PC-3 (cell line): ENCODE results near the gene RNASET2. TPM values are rescaled to one million over a fixed set of nuclear protein-coding genes. Genes with fewer than 3 reads are reported as not detected.

Experiments
- ATAC-seq: fragments of 200-7000 bp; cut with Tn5 transposase; 2 replicates; pipeline ENCODE4 v1.9.1; 2020; ENCODE audit warnings: mild to moderate bottlenecking, moderate library complexity
- BruUV-seq: library from RNA; stranded (reverse); fragments of 400-500 nt; replicated peaks from 2 replicates; lab custom pipeline; 2021; lab: Mats Ljungman, UMichigan
- CTCF ChIA-PET: fragments of 300-600 bp; sonication (Branson Sonifier 250); formaldehyde crosslinking; loops from one replicate; lab custom pipeline; 2022; ENCODE audit warnings: antibody characterized with exemption; lab: Charles Lee
- POLR2A ChIA-PET: fragments of 300-600 bp; sonication (Branson Sonifier 250); formaldehyde crosslinking; loops from one replicate; lab custom pipeline; 2022; ENCODE audit warnings: antibody characterized with exemption; ENCODE audit not compliant: unreplicated experiment; lab: Charles Lee
- DNase-seq: peaks from one replicate; pipeline ENCODE4 v3.0.0-alpha.2; 2015
- H2AFZ ChIP-seq: fragments of 300-600 bp; sonication (generic); 2 replicates; pipeline ENCODE4 v1.6.0; 2016; ENCODE audit warnings: antibody characterized with exemption, low read length
- H3F3A ChIP-seq: fragments of 300-600 bp; sonication (generic); one replicate; pipeline ENCODE4 v1.6.0; 2017; ENCODE audit warnings: antibody characterized with exemption, low read length, control low read depth, mild to moderate bottlenecking; ENCODE audit not compliant: unreplicated experiment
- H3K27ac ChIP-seq: fragments of 300-600 bp; sonication (generic); 2 replicates; pipeline ENCODE4 v1.5.1; 2016; ENCODE audit warnings: mild to moderate bottlenecking, low read length
- H3K27me3 ChIP-seq: fragments of 300-600 bp; sonication (generic); 2 replicates; pipeline ENCODE4 v1.6.1; 2016; ENCODE audit warnings: low read length, mixed read lengths
- H3K36me3 ChIP-seq: fragments of 300-600 bp; sonication (generic); 2 replicates; pipeline ENCODE4 v1.6.1; 2016; ENCODE audit warnings: low read depth, mixed run types, low read length, mixed read lengths
- H3K4me1 ChIP-seq: fragments of 300-600 bp; sonication (generic); 2 replicates; pipeline ENCODE4 v1.5.1; 2016; ENCODE audit warnings: low read length; ENCODE audit not compliant: insufficient read depth
- H3K4me2 ChIP-seq: fragments of 300-600 bp; sonication (generic); 2 replicates; pipeline ENCODE4 v1.6.0; 2016; ENCODE audit warnings: low read length
- H3K4me3 ChIP-seq: fragments of 300-600 bp; sonication (generic); 2 replicates; pipeline ENCODE4 v1.5.1; 2016; ENCODE audit warnings: mild to moderate bottlenecking, low read length, mixed read lengths
- H3K79me2 ChIP-seq: fragments of 300-600 bp; sonication (generic); 2 replicates; pipeline ENCODE4 v1.6.1; 2017; ENCODE audit warnings: low read length, mixed read lengths
- H3K9ac ChIP-seq: fragments of 300-600 bp; sonication (generic); 2 replicates; pipeline ENCODE4 v1.6.0; 2016; ENCODE audit warnings: mild to moderate bottlenecking, low read length
- H3K9me2 ChIP-seq: fragments of 300-600 bp; sonication (generic); replicated peaks from 2 replicates; pipeline ENCODE4 v1.6.1; 2016; ENCODE audit warnings: mixed run types, low read length, mixed read lengths
- H3K9me3 ChIP-seq: fragments of 300-600 bp; sonication (generic); 2 replicates; pipeline ENCODE4 v1.6.1; 2016; ENCODE audit warnings: low read length, mixed read lengths
- H4K20me1 ChIP-seq: fragments of 300-600 bp; sonication (generic); 2 replicates; pipeline ENCODE4 v1.6.1; 2016; ENCODE audit warnings: low read length, mixed read lengths
- CTCF ChIP-seq: fragments of 300-600 bp; sonication (generic); conservative IDR thresholded peaks from 2 replicates; pipeline ENCODE4 v1.5.1; 2017; ENCODE audit warnings: antibody characterized with exemption, low read depth, mild to moderate bottlenecking, low read length
- EZH2 ChIP-seq: fragments of 300-600 bp; sonication (generic); IDR thresholded peaks from one replicate; pipeline ENCODE4 v1.6.1; 2017; ENCODE audit warnings: antibody characterized with exemption, mild to moderate bottlenecking, low read length; ENCODE audit not compliant: unreplicated experiment
- EZH2phosphoT487 ChIP-seq: fragments of 300-600 bp; sonication (generic); IDR thresholded peaks from 2 replicates; pipeline ENCODE4 v1.6.1; 2018; ENCODE audit warnings: mild to moderate bottlenecking, antibody characterized with exemption, low read length, borderline replicate concordance
- intact Hi-C: fragments of 100-400 bp; cut with micrococcal nuclease; formaldehyde crosslinking; loops from 2 replicates; pipeline ENCODE4 v1.9.0; 2023
- total RNA-seq: library from RNA; depleted of rRNA; stranded (reverse); fragments of >200 nt; gene quantifications from 2 replicates; pipeline ENCODE4 v1.2.3, GENCODE V29; 2014

RNASET2 gene
- total RNA-seq, 1 experiment from 2014 or later, result 51.8 TPM

DNA sequence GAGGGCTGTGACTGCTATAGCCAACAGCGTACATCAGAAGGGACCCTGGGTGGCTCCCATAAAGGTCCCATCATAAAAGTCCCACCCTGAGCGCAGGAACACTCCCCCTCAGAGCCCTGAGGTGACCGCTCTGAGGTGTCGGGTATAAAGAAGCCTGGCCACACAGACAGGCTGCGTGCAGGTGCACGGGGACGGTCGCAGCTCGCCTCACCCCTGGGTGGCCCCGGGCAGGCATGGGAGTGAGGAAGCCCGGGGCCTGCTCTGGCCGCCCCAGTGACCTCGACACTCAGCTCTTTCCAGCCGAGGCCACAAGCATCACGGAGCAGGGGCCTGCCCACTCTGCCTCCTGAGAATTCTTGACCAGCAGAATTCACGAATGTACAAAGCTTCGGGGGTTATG is 14.4 kb upstream of the RNASET2 start:
- intact Hi-C loops, result no loop called here
- H3K79me2 ChIP-seq, result no peaks in the 10 kb centered on the region
- no peak for ATAC-seq
- no peaks in the 10 kb centered on the region for H4K20me1 ChIP-seq
- no peak overlapping the region for H3K4me2 ChIP-seq
- no peaks in the 10 kb centered on the region for H3K27me3 ChIP-seq
- TF ChIP-seq EZH2 (no peak), EZH2phosphoT487 (no peak), CTCF (no peak)
- no peaks in the 10 kb centered on the region for H3K9me3 ChIP-seq
- H3F3A ChIP-seq, result no peaks in the 10 kb centered on the region
- no peaks in the 10 kb centered on the region for H3K4me1 ChIP-seq
- no TSS peak for BruUV-seq
- H3K27ac ChIP-seq, result no peak overlapping the region
- CTCF ChIA-PET, result no interaction called here
- no peaks in the 10 kb centered on the region for H3K36me3 ChIP-seq
- no peak overlapping the region for H3K9ac ChIP-seq
- POLR2A ChIA-PET, result no interaction called here
- DNase-seq, result no peak
- no peak overlapping the region for H2AFZ ChIP-seq
- no peak overlapping the region for H3K4me3 ChIP-seq
- no peaks in the 10 kb centered on the region for H3K9me2 ChIP-seq

- no peak overlapping the region for H3K4me3 ChIP-seq
- H2AFZ ChIP-seq, result no peak overlapping the region
- H3K4me2 ChIP-seq, result no peak overlapping the region
- no peaks in the 10 kb centered on the region for H3F3A ChIP-seq
- CTCF ChIA-PET, result no interaction called here
- no peak for DNase-seq
- no peak for TF ChIP-seq CTCF
- TF ChIP-seq EZH2, result no peak
- no peak for TF ChIP-seq EZH2phosphoT487
- no peaks in the 10 kb centered on the region for H3K79me2 ChIP-seq
- H3K9me2 ChIP-seq, result no peaks in the 10 kb centered on the region
- no peaks in the 10 kb centered on the region for H3K36me3 ChIP-seq
- H3K4me1 ChIP-seq, result no peaks in the 10 kb centered on the region
- H3K27ac ChIP-seq, result no peak overlapping the region
- POLR2A ChIA-PET, result no interaction called here
- no peak overlapping the region for H3K9ac ChIP-seq
- H3K9me3 ChIP-seq, result no peaks in the 10 kb centered on the region
- intact Hi-C loops, result no loop called here
- no peaks in the 10 kb centered on the region for H4K20me1 ChIP-seq
- no peak for ATAC-seq
- no peaks in the 10 kb centered on the region for H3K27me3 ChIP-seq
- BruUV-seq, result no TSS peak
Observed at GRCh38 chr6:166970091-166970490, 13.7 kb upstream of the RNASET2 start.

DNA sequence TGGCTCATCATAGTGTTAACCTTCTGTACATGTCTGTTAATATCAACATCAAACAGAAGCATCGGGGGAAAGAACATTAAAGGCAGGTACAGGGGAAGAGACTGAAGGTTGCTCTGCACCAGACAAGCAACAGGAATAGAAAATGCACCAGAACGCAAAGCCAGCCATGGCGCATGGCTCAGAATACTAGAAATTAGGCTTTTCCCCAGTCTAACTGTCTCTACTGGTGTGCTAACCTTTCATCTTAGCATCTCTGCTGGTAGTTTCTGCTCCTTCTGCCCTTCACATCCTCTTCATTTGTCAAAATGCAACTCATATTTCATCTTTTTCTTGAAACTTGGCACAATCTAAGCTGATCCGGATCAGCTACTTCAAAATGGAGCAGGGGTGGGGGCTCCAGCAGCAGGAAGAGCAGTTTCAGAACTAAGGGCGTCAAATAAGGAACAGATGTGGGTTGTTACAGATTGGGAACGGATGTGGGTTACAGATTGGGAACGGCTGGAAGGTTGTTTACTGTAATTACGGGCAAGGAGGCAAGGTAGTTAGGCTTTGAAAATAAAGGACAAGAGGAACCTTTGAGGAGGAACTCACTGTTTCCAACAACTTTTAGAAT is 13.1 kb upstream of the RNASET2 start:
- Histone ChIP-seq H4K20me1 (no peaks in the 10 kb centered on the region), H3K9me2 (no peaks in the 10 kb centered on the region), H3K4me3 (no peak overlapping the region), H3K4me1 (no peaks in the 10 kb centered on the region), H3F3A (no peaks in the 10 kb centered on the region), H3K9me3 (no peaks in the 10 kb centered on the region), H3K9ac (no peak overlapping the region), H3K27me3 (no peaks in the 10 kb centered on the region), H3K79me2 (no peaks in the 10 kb centered on the region), H3K4me2 (no peak overlapping the region), H2AFZ (no peak overlapping the region), H3K36me3 (no peaks in the 10 kb centered on the region), H3K27ac (no peak overlapping the region)
- ChIA-PET CTCF (no interaction called here), POLR2A (no interaction called here)
- ATAC-seq, result no peak
- no peak for DNase-seq
- TF ChIP-seq EZH2 (no peak), EZH2phosphoT487 (no peak), CTCF (no peak)
- intact Hi-C loops, result no loop called here
- BruUV-seq, result no TSS peak
